ENCODE data around the gene GALNT1. TPM values are rescaled to one million over a fixed set of nuclear protein-coding genes. Genes with fewer than 3 reads are reported as not detected.

The GALNT1 gene
- total and polyA plus RNA-seq, 3 experiments from 2014 or later, result 43.9 to 54.8 (median 46.1) TPM

DNA sequence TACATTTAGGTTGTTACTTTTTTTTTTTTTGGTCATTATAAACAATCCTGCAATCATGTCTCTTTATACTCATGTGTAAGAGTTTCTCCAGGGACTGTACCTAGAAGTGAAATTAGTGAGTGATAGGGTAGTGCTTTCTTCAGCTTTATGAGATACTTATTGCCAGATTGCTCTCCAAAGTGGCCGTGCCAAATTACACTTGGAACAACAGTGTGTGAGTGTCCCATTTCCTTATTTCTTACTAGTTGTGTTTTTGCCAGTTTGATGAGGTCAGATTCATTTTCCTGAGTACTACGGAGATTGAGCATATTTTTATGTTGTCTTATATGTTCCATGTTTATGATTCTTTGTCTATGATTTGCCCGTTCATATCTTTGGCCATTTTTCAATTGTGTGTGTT lies 39.2 kb downstream of the GALNT1 start:
- Mint-ChIP-seq H3K9me3 (no peaks in the 10 kb centered on the region), H3K4me3 (no peak overlapping the region), H3K36me3 (peaks cover under 1 to 2% (median under 1%) of the 10 kb centered on the region in 3 donors), H3K27ac (no peak overlapping the region), H3K4me1 (peaks cover 31 to 55% (median 32%) of the 10 kb centered on the region in 3 donors), H3K27me3 (no peaks in the 10 kb centered on the region)
- Histone ChIP-seq H3K27me3 (ENCODE audit: insufficient read depth, low read length, poor library complexity, severe bottlenecking) (no peaks in the 10 kb centered on the region), H3K4me3 (ENCODE audit: low read length) (no peak overlapping the region), H3K36me3 (ENCODE audit: insufficient read depth, low read length) (no peaks in the 10 kb centered on the region), H3K9me3 (ENCODE audit: low read length) (no peaks in the 10 kb centered on the region), H3K27ac (ENCODE audit: low read depth, low read length) (no peak overlapping the region), H3K4me1 (ENCODE audit: insufficient read depth, low read length) (peaks cover 36% of the 10 kb centered on the region)
- ChIA-PET CTCF (no interaction called here), POLR2A (no interaction called here)
- DNase-seq, result no peak

DNA sequence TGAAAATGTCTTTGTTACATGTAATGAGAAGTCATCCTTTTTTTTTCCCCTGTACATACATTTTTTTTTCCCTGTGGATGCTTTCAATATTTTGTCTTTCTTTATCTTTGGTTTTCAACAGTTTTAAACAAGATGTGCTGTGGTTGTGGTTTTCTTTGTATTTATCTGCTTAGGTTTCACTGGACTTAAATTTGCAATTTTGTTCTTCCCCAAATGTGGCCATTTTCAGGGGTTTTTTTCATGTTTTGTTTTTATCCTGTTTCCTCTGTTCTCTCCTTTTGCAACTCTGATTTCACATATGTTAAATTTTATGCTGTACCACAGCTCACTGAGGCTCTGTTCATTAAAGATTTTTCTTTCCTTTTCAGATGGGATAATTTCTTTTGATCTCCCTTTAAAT lies 41.7 kb downstream of the GALNT1 start:
- H3K4me1 ChIP-seq (ENCODE audit: insufficient read depth, low read length), result peaks cover 18% of the 10 kb centered on the region
- H3K9me3 ChIP-seq (ENCODE audit: low read length), result no peaks in the 10 kb centered on the region
- Mint-ChIP-seq H3K4me3 (peak overlapping the region in 3 of 7 donors; percentile 1 to 11 (median 6)), H3K27ac (peak overlapping the region in 2 of 8 donors; percentile 2 to 14), H3K9me3 (peaks cover 0 to 5% (median 0%) of the 10 kb centered on the region in 5 donors), H3K27me3 (no peaks in the 10 kb centered on the region), H3K4me1 (peaks cover 32 to 58% (median 35%) of the 10 kb centered on the region in 3 donors), H3K36me3 (peaks cover 4 to 12% (median 8%) of the 10 kb centered on the region in 3 donors)
- DNase-seq, result no peak
- POLR2A ChIA-PET, result no interaction called here
- no peaks in the 10 kb centered on the region for H3K36me3 ChIP-seq (ENCODE audit: insufficient read depth, low read length)
- CTCF ChIA-PET, result no interaction called here
- H3K27ac ChIP-seq (ENCODE audit: low read depth, low read length), result no peak overlapping the region
- H3K27me3 ChIP-seq (ENCODE audit: insufficient read depth, low read length, poor library complexity, severe bottlenecking), result no peaks in the 10 kb centered on the region
- no peak overlapping the region for H3K4me3 ChIP-seq (ENCODE audit: low read length)

DNA sequence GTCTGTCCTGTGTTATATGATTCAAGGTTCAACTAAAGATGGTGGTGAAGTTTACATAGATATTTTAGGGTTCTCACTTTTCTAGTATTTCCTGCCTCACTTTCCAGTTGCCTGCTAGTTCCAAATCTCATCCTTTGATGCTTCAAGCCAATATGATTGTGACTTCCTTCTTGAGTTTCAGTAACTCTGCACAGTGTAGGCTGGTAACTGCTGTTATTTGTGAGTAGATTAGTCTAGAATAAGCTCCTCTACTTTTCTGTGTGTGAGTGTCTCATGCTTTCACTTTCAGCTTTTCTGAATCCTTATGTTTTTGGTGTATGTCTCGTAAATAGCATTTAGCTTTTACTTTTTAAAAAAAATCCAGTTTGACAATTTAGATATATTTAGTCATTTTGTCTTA lies 42.6 kb downstream of the GALNT1 start:
- no peaks in the 10 kb centered on the region for H3K36me3 ChIP-seq (ENCODE audit: insufficient read depth, low read length)
- H3K36me3 Mint-ChIP-seq, result peaks cover 6 to 12% (median 8%) of the 10 kb centered on the region in 3 donors
- H3K4me3 ChIP-seq (ENCODE audit: low read length), result no peak overlapping the region
- ChIA-PET CTCF (no interaction called here), POLR2A (no interaction called here)
- H3K27ac ChIP-seq (ENCODE audit: low read depth, low read length), result no peak overlapping the region
- no peak for DNase-seq
- H3K4me1 Mint-ChIP-seq, result peaks cover 32 to 58% (median 35%) of the 10 kb centered on the region in 3 donors
- H3K27me3 ChIP-seq (ENCODE audit: insufficient read depth, low read length, poor library complexity, severe bottlenecking), result no peaks in the 10 kb centered on the region
- peak overlapping the region in 2 of 7 donors; percentile 3 to 38 for H3K4me3 Mint-ChIP-seq
- H3K4me1 ChIP-seq (ENCODE audit: insufficient read depth, low read length), result peaks cover 15% of the 10 kb centered on the region
- H3K27me3 Mint-ChIP-seq, result no peaks in the 10 kb centered on the region
- H3K9me3 Mint-ChIP-seq, result peaks cover 0 to 5% (median 0%) of the 10 kb centered on the region in 5 donors
- peak overlapping the region in 3 of 8 donors; percentile 17 to 39 (median 35) for H3K27ac Mint-ChIP-seq
- no peaks in the 10 kb centered on the region for H3K9me3 ChIP-seq (ENCODE audit: low read length)

DNA sequence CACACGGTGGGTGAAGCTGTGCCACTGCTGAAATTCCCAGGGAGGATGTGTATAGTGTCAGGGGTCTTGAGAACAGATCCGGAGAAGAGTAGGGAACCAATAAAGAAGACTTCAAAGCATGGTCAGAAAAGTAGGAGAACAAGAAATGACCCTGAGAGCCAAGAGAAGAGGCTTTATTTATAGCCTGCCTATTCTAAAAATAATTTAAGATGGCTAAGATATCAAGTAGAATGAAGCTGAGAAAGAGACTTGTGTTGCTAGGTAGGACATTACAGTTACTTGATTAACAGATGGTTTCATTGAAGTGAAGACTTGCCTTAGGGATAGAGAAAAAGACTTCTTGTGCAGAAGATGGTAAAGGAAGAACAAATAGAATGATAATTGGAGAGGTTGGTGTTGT lies 43.7 kb downstream of the GALNT1 start:
- no peak overlapping the region for H3K4me3 Mint-ChIP-seq
- H3K4me1 Mint-ChIP-seq, result peaks cover 27 to 53% (median 30%) of the 10 kb centered on the region in 3 donors
- H3K9me3 Mint-ChIP-seq, result peaks cover 0 to 10% (median 3%) of the 10 kb centered on the region in 5 donors
- H3K4me3 ChIP-seq (ENCODE audit: low read length), result no peak overlapping the region
- H3K27ac Mint-ChIP-seq, result no peak overlapping the region
- H3K36me3 Mint-ChIP-seq, result peaks cover 6 to 20% (median 13%) of the 10 kb centered on the region in 3 donors
- no peak overlapping the region for H3K27ac ChIP-seq (ENCODE audit: low read depth, low read length)
- no peaks in the 10 kb centered on the region for H3K27me3 Mint-ChIP-seq
- peaks cover 15% of the 10 kb centered on the region for H3K4me1 ChIP-seq (ENCODE audit: insufficient read depth, low read length)
- no peak for DNase-seq
- H3K36me3 ChIP-seq (ENCODE audit: insufficient read depth, low read length), result no peaks in the 10 kb centered on the region
- no peaks in the 10 kb centered on the region for H3K27me3 ChIP-seq (ENCODE audit: insufficient read depth, low read length, poor library complexity, severe bottlenecking)
- no peaks in the 10 kb centered on the region for H3K9me3 ChIP-seq (ENCODE audit: low read length)
- POLR2A ChIA-PET, result no interaction called here
- CTCF ChIA-PET, result no interaction called here

DNA sequence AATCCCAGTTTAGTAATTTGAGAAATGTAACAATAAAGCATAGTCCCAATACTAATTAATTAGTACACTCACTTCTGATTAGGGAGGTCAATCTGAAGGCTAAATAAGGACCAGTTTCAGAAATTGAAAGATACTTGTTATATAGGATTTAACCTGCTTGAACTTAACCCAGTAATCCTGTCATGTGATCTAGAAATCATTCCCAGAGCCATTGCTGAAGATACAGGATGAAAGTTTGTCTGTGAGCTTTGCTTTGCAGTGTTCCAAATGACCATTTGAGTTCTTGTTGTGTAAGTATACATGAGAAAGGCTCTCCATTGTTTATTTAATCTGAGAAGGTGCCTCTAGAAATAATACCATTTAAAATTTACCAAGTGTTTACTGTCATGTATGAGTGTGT lies 52.2 kb downstream of the GALNT1 start:
- Mint-ChIP-seq H3K27me3 (no peaks in the 10 kb centered on the region), H3K4me1 (peaks cover 0 to 10% (median 10%) of the 10 kb centered on the region in 3 donors), H3K4me3 (no peak overlapping the region), H3K9me3 (peaks cover 0 to 10% (median 3%) of the 10 kb centered on the region in 5 donors), H3K27ac (peak overlapping the region in 1 of 8 donors; percentile 44), H3K36me3 (peaks cover 13 to 28% (median 15%) of the 10 kb centered on the region in 3 donors)
- no peak for DNase-seq
- no peaks in the 10 kb centered on the region for H3K27me3 ChIP-seq (ENCODE audit: insufficient read depth, low read length, poor library complexity, severe bottlenecking)
- H3K4me1 ChIP-seq (ENCODE audit: insufficient read depth, low read length), result no peaks in the 10 kb centered on the region
- POLR2A ChIA-PET, result no interaction called here
- H3K4me3 ChIP-seq (ENCODE audit: low read length), result no peak overlapping the region
- CTCF ChIA-PET, result no interaction called here
- H3K27ac ChIP-seq (ENCODE audit: low read depth, low read length), result no peak overlapping the region
- H3K36me3 ChIP-seq (ENCODE audit: insufficient read depth, low read length), result no peaks in the 10 kb centered on the region
- H3K9me3 ChIP-seq (ENCODE audit: low read length), result no peaks in the 10 kb centered on the region

DNA sequence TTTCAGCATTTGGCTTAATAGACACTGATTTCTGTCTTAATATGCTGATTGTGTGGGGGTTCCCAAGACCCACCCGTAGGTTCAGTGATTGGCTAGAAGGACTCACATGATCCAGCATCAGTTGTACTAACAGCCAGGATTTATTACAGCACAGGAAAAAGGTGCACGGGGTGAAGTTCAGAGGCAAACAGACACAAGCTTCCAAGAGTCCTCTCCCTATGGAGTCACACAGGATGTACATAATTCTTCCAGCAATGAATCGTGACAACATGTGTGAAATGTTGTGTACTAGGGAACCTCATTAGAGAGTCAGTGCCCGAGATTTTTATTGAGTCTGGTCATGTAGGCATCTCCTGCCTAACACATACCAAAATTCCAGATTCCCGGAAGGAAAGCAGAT lies 52.8 kb downstream of the GALNT1 start:
- peaks cover 0 to 10% (median 3%) of the 10 kb centered on the region in 5 donors for H3K9me3 Mint-ChIP-seq
- H3K27ac Mint-ChIP-seq, result no peak overlapping the region
- Histone ChIP-seq H3K27ac (ENCODE audit: low read depth, low read length) (no peak overlapping the region), H3K9me3 (ENCODE audit: low read length) (no peaks in the 10 kb centered on the region), H3K36me3 (ENCODE audit: insufficient read depth, low read length) (no peaks in the 10 kb centered on the region), H3K4me1 (ENCODE audit: insufficient read depth, low read length) (no peaks in the 10 kb centered on the region), H3K4me3 (ENCODE audit: low read length) (no peak overlapping the region), H3K27me3 (ENCODE audit: insufficient read depth, low read length, poor library complexity, severe bottlenecking) (no peaks in the 10 kb centered on the region)
- no peaks in the 10 kb centered on the region for H3K27me3 Mint-ChIP-seq
- CTCF ChIA-PET, result no interaction called here
- POLR2A ChIA-PET, result no interaction called here
- peaks cover 0 to 10% (median 10%) of the 10 kb centered on the region in 3 donors for H3K4me1 Mint-ChIP-seq
- DNase-seq, result no peak
- H3K4me3 Mint-ChIP-seq, result no peak overlapping the region
- peaks cover 14 to 31% (median 15%) of the 10 kb centered on the region in 3 donors for H3K36me3 Mint-ChIP-seq

DNA sequence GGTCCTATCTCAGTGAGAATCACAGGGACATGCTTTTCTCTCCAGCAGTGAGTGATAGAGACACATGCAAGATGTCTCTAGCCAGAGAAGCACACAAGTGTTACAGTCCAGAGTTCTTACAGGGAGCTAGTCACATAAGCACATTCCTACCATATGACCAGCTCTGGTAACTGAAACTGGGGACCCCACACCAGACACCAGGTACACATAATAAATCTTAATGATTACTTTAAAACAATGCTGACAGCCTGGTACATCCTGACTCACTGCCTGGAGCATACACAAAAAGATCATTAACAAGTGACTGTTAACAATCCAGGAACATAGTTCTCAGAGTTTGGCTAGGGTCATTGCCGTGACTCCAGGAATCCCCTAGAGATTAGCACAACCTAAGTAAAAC lies 53.6 kb downstream of the GALNT1 start:
- POLR2A ChIA-PET, result no interaction called here
- no peak overlapping the region for H3K27ac Mint-ChIP-seq

DNA sequence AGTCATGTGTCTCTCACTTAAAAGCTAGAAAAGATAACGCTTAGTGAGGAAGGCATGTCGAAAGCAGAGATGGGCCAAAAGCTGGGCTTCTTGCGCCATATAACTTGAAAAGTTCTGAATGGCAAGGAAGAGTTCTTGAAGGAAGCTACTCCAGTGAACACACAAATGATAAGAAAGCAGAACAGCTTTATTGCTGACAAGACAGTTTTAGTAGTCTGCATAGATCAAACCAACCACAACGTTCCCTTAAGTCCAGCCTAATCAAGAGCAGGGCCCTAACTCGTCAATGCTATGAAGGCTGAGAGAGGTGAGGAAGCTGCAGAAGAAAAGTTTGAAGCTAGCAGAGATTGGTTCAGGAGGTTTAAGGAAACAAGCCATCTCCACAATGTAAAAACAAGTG lies 55.7 kb downstream of the GALNT1 start:
- Mint-ChIP-seq H3K4me3 (no peak overlapping the region), H3K4me1 (peaks cover 0 to 10% (median 10%) of the 10 kb centered on the region in 3 donors), H3K27me3 (no peaks in the 10 kb centered on the region), H3K27ac (peak overlapping the region in 1 of 8 donors; percentile 74), H3K36me3 (peaks cover 12 to 25% (median 14%) of the 10 kb centered on the region in 3 donors), H3K9me3 (peaks cover 0 to 6% (median 2%) of the 10 kb centered on the region in 5 donors)
- ChIA-PET POLR2A (no interaction called here), CTCF (no interaction called here)
- H3K27me3 ChIP-seq (ENCODE audit: insufficient read depth, low read length, poor library complexity, severe bottlenecking), result no peaks in the 10 kb centered on the region
- no peaks in the 10 kb centered on the region for H3K36me3 ChIP-seq (ENCODE audit: insufficient read depth, low read length)
- H3K9me3 ChIP-seq (ENCODE audit: low read length), result no peaks in the 10 kb centered on the region
- DNase-seq, result no peak
- no peak overlapping the region for H3K4me3 ChIP-seq (ENCODE audit: low read length)
- no peak overlapping the region for H3K27ac ChIP-seq (ENCODE audit: low read depth, low read length)
- H3K4me1 ChIP-seq (ENCODE audit: insufficient read depth, low read length), result no peaks in the 10 kb centered on the region

More for the DNA sequence above, 53.6 kb downstream of the GALNT1 start:
- Histone ChIP-seq H3K36me3 (ENCODE audit: insufficient read depth, low read length) (no peaks in the 10 kb centered on the region), H3K4me3 (ENCODE audit: low read length) (no peak overlapping the region), H3K27ac (ENCODE audit: low read depth, low read length) (no peak overlapping the region), H3K4me1 (ENCODE audit: insufficient read depth, low read length) (no peaks in the 10 kb centered on the region), H3K9me3 (ENCODE audit: low read length) (no peaks in the 10 kb centered on the region), H3K27me3 (ENCODE audit: insufficient read depth, low read length, poor library complexity, severe bottlenecking) (no peaks in the 10 kb centered on the region)
- Mint-ChIP-seq H3K4me1 (peaks cover 0 to 10% (median 10%) of the 10 kb centered on the region in 3 donors), H3K27me3 (no peaks in the 10 kb centered on the region), H3K4me3 (no peak overlapping the region), H3K9me3 (peaks cover 0 to 6% (median 2%) of the 10 kb centered on the region in 5 donors), H3K36me3 (peaks cover 10 to 25% (median 14%) of the 10 kb centered on the region in 3 donors)
- DNase-seq, result no peak
- CTCF ChIA-PET, result no interaction called here
